SKM-1 (cell line): Measurements from ENCODE around the gene GTF2I.
"Not testable (repeated sequence)": the region's sequence is repeated elsewhere in the genome, so short reads cannot be mapped to it uniquely, and the experiment has no call there.

ENCODE experiments used
- DNase-seq: peaks from one replicate; lab custom pipeline; 2025; ENCODE audit not compliant: unreplicated experiment; lab: John Stamatoyannopoulos, UW

GTF2I gene

DNA sequence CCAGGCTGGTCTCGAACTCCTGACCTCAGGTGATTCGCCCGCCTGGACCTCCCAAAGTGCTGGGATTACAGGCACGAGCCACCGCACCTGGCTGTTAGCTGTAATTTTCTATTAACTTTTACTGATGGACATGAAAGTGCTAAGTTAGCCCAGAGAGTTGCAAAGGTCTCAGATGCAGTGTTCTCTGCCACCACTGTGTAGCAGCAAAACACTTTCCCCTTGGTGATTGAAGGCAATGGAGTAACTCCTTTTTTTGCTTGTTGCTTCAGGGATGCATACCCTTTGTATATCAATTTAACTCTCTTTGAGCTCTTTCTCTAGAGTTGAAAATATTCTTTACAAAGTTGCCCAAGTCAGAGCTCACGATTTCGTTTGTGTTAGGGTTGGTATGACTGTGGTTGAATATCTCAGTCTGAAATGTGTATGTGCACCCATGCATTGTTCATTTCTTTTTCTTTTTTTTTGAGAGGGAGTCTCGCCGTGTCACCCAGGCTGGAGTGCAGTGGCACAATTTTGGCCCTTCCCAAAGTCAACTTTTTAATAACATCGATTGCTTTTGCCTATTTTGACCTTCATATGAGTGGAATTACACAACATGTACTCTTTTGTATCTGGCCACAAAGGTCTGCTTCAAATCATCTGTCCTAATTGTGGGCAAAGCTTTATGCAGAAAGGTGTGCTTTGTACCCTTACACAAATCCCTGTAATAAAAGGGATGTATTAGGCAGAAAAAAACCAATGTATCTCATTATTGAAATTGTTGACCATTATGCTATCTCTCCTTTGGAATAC is 52.6 kb downstream of the GTF2I start:
- no peak for DNase-seq

DNA sequence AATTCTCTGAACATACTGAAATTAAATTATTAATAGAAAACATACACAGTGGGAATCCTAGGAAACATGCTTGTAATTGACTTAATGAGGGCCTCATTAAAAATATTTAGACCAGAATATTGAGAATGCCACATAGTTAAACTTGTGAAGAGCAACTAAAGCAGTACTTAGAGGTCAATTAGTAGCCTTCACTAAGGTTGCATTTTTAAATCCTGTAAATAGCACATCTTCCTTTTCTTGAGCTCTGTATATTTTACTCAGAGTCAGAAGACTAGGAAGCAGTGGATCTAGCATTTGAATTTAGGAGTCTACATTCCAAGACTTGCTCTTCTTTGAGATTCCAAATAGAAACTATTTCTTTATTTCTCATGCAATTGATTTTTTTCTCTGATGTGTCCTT is 56.0 kb downstream of the GTF2I start:
- DNase-seq, result no peak

DNA sequence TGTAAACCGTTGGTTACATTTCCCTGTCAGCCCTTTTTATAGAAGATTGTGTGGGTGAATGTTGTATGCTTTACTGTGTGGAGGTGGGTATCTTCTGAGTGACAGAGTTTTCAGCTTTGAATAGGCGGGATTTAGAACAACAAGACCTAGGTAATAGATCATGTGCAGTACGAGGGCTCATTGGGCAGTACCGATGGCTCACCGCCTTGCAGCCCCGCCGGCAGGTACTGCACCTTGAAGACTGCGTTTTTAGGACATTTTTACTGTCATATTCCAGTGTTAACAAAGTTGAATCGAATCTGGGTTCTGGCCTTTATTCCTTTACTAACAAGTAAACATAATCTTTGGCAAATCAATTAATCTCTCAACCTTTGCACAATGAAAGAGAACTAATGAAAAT is 60.4 kb downstream of the GTF2I start:
- no peak for DNase-seq

DNA sequence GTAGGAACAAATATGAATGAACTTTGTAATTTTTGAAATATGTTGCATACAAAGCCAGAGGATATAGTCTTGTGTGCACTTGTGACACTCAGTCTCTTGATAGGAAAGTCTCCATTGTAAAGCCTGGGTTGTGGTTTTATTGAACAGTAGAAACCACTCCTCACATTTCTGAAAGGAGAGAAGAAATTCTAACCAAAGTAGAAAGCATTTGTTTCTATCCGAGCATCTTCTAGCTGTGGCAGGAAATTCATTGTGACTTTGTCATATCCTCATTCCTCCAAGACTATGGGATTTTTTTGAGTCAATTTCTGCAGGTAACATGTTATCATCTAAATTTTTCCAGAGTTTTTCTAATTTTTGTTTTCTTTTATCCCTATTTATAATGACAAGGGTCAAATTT is 60.8 kb downstream of the GTF2I start:
- no peak for DNase-seq

DNA sequence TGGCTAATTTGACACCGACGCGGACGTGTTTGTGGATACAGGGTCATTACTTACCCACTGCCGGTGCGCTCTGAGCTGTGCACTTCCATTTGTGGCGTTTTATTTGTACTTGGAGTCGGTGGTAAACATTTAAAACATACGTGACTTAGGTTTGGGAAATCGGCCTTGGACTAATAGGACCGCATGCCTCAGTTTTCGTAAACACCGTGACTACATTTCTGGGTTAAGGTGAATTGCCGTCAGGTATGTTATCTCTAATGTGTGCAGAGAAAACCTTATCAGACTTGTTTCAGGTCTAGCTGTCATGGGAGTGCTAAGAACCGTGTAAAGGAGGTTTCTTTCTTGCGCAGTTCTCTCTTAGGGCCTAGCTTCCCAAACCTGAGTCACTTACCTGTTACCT is 64.6 kb downstream of the GTF2I start:
- no peak for DNase-seq

DNA sequence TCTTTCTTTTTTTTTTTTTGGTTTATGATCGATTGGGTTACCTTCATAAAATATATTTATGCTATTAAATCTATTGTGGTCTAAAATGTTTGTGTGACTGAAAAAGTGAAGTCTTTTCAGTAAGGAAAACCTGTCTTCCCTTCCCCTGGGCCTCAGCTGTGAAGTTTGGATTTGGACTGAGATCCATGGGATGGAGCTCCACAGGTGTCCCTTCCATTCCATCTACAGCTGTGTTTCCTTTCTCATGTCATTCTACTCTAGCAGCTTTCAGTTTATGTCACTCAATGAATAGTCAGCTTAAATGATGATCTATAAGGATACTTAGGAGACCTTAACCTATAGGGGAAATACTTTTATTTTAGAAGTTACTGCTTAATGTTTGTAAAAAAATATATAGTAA is 68.3 kb downstream of the GTF2I start:
- no peak for DNase-seq

DNA sequence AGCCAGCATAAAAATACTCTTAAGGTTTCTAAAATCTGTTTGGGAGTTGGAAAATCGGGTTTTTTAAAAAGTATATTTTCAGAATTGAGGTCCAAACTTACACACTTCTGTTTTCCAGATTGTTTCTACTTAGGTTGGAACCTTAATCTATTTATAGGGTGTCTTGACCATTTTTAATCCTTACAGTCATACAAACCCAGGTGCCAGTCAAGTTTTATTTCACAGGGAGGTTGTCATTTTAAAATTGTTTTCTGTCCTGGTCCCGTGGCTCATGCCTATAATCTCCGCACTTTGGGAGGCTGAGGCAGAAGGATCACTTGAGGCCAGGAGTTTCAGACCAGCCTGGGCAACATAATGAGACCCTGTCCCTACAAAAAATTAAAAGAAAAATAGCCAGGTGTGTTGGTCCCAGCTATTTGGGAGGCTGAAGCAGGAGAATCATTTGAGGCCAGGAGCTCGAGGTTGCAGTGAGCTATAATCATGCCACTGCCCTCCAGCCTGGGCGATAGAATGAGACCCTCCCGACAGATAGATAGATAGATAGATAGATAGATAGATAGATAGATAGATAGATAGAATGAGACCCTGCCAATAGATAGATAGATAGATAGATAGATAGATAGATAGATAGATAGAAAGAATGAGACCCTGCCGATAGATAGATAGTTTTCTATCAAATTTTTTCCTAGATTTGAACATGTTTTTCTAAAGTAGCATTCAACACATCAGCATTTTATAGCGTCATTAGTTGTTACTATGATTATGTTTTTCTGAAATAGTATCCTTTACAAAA is 69.0 kb downstream of the GTF2I start:
- no peak for DNase-seq

DNA sequence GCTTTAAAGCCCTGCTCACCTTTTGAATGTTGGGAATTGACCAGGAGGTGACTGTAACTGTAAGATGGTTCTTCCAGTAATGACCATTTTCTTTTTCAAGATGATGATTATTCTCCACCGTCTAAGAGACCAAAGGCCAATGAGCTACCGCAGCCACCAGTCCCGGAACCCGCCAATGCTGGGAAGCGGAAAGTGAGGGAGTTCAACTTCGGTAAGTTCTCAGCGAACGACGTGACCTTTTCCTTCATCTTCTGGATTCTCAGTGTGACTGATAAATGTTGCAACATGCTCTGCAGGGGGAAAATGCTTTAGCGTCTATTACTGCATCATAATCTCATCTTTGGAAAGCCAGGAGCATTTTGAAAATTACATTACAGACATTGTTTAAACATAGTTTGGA is 71.2 kb downstream of the GTF2I start:
- DNase-seq, result not testable (repeated sequence)

DNA sequence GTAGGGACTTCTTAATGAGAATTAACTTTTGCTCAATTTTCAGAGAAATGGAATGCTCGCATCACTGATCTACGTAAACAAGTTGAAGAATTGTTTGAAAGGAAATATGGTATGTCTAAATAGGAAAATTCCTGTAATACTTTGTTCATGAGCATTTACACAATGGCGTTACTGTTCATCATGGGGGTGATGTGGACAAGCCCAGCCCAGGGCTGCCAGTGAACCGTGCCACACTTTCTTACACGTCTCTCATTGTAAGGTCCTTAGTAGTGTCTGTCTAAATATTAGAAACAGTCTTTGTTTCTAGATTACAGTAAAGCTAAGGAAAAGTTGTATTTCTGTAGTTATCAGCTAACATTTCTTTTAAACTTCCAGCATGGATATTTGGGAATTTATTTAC is 72.7 kb downstream of the GTF2I start:
- DNase-seq, result not testable (repeated sequence)

DNA sequence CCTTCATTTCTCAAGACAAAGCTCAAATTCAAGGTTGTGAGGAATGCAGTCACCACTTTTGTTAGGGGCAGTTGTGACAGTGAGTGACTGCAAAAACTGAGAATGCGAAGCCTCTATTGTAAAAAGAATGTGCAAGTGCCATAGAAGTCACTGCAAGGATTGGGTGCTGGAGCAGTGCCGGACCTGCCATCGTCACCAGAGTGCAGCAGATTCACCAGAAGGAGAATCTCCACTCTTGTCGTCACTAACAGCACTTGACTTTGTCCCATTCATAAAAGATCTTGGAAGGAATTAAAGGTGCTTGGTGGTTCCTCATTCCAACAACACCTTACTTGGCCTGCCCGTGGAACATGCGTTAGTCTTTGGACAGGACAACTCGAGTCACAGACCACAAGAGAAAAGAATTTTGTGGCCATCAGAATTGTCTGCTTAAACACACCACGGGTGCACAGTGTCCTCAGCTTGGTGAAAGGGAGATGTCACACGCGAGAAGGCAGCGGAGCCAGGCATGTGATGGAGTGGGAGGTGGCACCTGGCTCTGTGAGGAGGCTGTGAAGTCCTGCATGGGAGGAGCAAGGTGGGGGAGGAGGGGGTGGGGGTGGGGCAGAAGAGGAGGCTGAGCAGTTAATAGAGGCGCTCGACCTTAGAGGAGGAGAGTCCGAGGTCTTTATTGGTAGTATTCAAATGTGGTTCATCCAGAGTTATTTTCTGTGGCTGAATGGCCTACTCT is 82.6 kb downstream of the GTF2I start:
- DNase-seq, result not testable (repeated sequence)

DNA sequence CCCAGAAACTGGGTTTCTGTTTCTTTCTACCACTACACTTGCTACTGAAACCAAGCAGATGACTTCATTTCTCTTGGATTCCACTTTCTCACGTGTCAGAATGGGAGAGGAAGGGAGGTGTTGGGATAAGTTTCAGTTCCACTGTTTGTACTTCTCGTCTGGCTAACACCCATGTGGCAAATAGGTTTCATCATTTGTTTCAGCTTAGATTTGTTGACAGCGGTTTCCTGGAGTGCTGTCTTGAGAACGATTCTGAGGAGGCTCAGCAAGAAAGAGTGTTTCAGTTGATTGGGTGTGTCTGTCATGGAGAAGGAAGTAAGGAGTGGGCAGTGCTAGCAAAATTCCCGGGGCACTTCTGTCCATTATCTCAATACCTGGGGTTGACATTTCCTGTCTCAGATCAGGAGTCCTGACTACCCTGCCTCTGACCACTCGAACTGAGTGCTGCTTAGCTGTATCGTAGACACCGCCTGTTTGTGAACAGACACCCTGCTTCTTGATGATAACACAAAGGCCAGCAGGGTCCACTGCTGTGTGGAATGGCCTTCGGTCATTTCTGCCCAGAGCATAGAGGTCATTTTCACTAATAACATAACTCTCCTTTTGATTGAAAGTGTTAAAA is 86.5 kb downstream of the GTF2I start:
- DNase-seq, result not testable (repeated sequence)

DNA sequence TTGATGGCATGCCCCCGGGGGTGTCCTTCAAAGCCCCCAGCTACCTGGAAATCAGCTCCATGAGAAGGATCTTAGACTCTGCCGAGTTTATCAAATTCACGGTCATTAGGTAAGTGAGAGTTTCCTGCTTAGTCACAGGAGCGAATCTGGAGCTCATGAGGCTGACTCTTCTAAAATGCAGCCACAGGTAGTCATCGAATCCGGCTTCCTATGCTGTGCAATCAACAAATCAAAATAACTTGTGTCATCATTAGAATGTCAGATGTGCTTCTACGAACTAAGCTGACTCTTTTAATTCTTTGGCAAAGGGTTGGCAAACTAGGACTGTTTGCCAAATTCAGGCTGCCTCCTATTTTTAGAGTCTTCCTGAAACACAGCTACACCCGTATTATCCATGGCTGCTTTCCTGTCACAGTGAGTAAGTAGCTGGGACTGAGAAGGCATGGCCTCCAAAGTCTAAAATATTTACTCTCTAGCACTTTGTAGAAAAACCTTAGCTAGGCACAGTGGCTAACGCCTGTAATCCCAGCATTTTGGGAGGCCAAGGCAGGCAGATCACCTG is 96.5 kb downstream of the GTF2I start:
- DNase-seq, result not testable (repeated sequence)

DNA sequence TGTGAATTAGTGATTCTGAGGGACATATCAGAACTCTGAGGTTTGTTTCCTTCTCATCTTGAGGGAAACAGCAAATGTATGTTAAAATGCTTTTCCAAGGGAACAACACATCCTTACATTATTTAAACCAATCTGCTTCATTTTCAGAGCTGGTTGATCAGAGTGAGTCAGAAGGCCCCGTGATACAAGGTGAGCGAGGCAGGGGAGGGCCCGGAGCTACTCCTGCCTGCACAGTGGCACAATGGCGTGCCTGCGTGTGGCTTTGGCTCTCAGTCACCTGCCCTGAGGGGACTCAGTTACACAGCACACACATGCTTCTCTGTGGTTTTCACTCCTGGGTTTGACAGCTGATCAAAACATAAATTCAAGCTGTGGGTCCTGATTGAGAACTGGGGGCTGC is 99.2 kb downstream of the GTF2I start:
- not testable (repeated sequence) for DNase-seq

DNA sequence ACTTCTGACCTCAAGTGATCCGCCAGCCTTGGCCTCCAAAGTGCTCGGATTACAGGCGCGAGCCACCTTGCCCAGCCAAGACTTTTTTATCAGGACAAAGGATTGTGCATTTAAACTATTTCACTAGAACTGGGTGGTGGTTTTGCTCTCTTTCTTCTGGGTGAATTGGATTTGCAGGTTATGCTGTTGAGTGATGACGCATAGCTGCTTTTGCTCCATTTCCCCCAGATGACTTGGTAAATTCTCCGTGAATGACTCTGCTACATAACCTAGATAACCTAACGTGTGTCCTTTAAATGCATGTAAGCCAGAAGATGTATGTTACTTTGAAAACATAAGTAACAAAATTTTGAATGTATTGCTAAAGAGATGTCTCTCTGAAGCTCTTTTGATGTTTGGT is 100.8 kb downstream of the GTF2I start:
- DNase-seq, result not testable (repeated sequence)

DNA sequence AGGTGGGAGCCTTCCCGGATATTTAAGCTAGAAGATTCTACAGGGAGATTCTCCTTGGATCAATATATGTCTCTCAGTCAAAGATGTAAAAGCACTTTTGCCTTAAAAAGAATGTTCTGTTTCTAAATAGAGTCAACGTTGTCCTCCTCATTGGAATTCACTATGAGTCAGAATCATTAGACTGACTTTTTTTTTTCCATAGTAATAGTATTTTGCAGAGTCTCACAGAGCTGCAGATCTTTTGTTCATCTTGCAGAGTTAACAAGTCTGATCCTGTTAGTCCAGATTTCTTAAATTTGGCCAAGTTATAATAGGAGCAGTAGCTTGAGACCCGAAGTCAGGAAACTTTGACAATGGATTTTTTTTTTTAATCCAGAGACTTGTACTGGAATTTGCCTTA is 101.5 kb downstream of the GTF2I start:
- not testable (repeated sequence) for DNase-seq

DNA sequence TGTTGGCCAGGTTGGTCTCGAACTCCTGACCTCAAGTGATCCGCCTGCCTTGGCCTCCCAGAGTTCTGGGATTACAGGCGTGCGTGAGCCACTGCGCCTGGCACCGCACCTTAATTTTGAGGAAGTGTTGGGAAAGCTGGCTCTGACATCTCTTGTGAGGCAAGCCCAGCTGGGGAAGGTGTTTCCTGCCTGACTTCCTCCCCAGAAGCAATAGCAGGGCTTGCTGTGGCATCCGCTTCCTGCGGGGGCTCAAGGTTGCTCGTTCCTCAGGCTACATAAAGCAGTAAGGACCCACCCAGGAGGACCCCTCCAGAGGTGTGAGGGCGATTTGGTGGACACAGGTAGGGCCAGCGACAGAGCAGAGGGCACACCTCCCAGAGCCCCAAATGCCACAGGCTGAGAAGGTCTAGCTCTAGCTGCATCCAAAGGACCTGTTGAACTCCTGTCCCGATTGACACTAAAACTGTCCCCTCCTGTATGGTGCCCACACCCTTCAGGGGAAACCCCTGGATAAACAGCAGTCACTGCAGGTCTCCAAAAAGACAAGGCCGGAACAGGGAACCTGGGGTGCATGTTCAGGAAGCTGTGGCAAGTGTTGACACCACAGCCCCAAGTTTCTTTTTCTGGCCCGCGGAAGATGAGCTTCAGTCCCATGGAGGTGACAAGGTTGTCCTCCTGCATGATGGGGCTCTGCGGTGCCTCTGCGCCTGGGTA is 107.8 kb downstream of the GTF2I start:
- not testable (repeated sequence) for DNase-seq

DNA sequence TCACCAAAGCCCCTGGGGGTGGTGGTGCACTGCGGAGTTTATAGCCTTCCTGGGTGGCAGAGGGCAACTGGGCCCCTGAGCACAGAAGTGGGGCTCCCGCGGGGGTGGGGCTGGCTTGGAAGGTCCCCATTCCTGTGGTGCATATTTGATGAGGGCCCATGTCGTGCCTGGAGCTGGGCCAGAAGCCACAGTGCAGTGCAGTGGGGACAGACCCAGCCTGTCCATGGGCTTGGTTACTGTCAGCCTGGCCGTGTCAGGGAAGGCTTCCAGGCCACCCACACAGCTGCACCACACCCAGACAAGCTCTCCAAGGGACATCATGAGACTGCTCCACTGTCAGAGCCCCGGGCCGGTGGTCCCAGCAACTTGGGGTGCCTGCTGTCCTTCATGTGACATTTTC is 109.0 kb downstream of the GTF2I start:
- not testable (repeated sequence) for DNase-seq

DNA sequence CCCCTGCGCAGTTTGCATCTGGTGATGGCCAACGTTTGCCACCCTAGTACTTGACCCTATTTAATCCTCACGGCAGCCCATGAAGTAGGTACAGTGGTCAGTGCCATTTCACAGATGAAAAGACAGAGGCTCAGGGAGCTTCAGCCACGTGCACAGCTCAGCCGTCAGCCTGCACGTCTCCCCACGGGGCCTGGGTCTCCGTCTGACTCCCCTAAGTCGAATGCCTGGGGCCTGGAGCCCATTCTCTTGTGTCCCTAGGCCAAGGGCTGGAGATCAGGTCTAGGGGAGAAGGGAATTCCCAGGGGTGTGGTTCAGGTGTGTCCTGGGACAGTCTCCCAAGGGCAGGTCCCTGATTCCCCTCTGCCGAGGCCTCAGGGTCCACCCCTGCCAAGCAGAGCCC is 109.5 kb downstream of the GTF2I start:
- DNase-seq, result not testable (repeated sequence)

DNA sequence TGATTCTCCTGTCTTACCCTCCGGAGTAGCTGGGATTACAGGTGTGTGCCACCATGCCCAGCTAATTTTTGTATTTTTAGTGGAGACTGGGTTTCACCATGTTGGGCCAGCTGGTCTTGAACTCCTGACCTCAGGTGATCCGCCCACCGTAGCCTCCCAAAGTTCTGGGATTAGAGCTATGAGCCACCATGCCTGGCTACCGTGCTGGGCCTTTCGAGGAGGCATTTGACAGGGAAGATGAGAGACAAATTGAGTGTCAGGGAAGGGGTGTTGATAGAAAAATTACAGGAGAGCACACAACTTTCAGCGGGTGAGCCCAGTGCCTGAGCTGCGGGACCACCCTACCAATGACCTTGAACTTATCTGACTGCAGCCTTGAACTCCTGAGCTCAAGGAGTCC is 112.5 kb downstream of the GTF2I start:
- not testable (repeated sequence) for DNase-seq

DNA sequence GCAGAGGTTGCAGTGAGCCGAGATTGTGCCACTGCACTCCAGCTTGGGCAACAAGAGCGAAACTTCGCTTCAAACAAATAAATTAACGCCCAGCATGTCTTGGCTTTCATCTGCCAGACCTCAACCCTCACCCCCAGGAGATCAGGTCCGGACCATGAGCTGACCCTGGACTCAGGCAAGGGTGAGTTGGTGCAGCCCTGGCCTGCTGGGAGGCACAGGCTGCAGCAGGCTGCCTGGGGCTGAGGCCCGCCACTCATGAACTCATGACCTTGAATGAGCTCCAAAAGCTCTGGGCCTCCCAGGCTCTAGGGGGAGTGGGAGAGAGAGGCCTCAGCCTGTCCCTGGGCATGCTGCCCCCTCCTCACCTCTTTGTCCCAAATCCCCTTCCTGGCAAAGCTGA is 114.6 kb downstream of the GTF2I start:
- DNase-seq, result not testable (repeated sequence)
